ENCODE data around the gene PFKFB4.

DNA sequence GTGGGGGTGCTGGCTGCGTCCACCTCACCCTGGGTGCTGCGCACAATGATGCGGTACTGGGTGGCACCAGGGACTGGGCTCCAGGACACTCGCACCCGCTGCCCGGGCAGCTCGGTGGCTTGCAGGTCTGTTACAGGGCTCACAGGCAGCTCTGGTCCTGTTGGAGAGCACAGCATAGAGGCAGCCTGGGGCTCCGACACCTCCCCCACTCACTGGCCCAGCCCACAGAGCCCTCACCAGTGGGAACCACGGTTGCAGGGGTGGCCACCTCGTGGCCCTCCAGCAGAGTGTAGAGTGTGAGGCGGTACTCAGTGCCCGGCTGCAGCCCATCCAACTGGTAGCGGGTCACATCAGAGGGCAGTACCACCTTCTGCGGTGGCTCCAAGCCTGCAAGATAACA lies 34.8 kb upstream of the PFKFB4 start:
- TF ChIP-seq, protein P1, sequence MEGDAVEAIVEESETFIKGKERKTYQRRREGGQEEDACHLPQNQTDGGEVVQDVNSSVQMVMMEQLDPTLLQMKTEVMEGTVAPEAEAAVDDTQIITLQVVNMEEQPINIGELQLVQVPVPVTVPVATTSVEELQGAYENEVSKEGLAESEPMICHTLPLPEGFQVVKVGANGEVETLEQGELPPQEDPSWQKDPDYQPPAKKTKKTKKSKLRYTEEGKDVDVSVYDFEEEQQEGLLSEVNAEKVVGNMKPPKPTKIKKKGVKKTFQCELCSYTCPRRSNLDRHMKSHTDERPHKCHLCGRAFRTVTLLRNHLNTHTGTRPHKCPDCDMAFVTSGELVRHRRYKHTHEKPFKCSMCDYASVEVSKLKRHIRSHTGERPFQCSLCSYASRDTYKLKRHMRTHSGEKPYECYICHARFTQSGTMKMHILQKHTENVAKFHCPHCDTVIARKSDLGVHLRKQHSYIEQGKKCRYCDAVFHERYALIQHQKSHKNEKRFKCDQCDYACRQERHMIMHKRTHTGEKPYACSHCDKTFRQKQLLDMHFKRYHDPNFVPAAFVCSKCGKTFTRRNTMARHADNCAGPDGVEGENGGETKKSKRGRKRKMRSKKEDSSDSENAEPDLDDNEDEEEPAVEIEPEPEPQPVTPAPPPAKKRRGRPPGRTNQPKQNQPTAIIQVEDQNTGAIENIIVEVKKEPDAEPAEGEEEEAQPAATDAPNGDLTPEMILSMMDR (IDR thresholded peaks at IDR 0.05; ENCODE audit: low read length), result no peak
- TF ChIP-seq EZH2 (IDR thresholded peaks at IDR 0.05; ENCODE audit: borderline replicate concordance, low read length), result no peak

Measured in OCI-LY1 (cell line).